ENCODE data around the gene KIF1B.

DNA sequence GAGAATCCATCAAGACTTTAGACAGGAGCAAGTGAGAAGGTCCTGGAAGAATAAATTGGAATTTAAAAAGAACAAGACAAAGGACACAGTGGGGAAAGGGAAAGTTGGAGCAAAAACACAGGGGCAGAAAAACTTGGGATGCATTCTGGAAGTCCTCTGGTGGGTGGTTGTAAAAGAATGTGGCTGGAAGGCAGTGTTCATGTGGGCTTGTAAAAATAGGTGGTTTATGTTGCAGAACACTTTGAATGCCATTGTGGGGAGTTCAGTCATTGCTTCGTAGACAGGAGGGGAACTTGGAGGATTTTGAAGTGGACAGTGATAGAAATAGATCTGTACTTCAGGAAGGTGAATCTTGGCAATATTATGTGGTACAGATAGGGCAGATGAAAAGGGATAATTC is 15.2 kb downstream of the KIF1B start:
- TF ChIP-seq, protein P1, sequence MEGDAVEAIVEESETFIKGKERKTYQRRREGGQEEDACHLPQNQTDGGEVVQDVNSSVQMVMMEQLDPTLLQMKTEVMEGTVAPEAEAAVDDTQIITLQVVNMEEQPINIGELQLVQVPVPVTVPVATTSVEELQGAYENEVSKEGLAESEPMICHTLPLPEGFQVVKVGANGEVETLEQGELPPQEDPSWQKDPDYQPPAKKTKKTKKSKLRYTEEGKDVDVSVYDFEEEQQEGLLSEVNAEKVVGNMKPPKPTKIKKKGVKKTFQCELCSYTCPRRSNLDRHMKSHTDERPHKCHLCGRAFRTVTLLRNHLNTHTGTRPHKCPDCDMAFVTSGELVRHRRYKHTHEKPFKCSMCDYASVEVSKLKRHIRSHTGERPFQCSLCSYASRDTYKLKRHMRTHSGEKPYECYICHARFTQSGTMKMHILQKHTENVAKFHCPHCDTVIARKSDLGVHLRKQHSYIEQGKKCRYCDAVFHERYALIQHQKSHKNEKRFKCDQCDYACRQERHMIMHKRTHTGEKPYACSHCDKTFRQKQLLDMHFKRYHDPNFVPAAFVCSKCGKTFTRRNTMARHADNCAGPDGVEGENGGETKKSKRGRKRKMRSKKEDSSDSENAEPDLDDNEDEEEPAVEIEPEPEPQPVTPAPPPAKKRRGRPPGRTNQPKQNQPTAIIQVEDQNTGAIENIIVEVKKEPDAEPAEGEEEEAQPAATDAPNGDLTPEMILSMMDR (IDR thresholded peaks at IDR 0.05), result no peak
- no peak for TF ChIP-seq POLR2A (IDR thresholded peaks at IDR 0.05)

All from Peyer's patch (tissue), 4 donors.